HG02763 (cell line): ENCODE measurements around the gene CDC25B.
A peak's percentile ranks its signal among the peaks of the same experiment; 100 is the strongest.

ENCODE experiments used
- ATAC-seq: cut with Tn5 transposase; IDR thresholded peaks from one replicate; pipeline ENCODE4 v1.9.1; 2021; ENCODE audit warnings: mild to moderate bottlenecking, moderate library complexity; ENCODE audit not compliant: unreplicated experiment

Gene CDC25B

DNA sequence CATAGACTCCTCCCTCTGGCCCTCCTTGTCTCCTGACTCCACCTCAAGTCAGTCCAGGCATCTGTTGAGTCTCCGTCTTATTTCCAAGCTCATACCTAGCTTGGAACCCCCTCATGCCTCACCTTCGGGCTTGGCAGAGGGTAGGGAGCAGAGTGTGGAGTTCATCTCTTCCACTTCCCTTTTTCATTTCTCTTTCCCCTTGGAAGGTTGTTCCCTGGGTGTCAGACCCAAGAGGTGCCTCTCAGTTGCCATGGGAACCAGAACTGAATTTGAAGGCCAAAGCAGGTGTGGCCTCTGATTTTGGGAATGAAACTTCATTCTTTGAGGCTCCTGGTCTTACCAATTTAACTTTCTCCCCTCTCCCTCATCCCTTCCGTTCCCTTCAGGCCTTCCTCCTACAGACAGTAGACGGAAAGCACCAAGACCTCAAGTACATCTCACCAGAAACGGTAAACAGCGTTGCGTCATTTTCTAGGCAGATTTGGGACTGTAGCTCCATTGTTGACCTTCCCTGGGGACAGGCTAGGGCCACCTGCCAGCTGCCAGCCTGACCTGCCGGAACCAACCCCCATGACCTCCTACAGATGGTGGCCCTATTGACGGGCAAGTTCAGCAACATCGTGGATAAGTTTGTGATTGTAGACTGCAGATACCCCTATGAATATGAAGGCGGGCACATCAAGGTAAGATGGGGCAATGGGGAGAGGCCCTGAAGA lies 6.6 kb downstream of the CDC25B start:
- no peak for ATAC-seq

DNA sequence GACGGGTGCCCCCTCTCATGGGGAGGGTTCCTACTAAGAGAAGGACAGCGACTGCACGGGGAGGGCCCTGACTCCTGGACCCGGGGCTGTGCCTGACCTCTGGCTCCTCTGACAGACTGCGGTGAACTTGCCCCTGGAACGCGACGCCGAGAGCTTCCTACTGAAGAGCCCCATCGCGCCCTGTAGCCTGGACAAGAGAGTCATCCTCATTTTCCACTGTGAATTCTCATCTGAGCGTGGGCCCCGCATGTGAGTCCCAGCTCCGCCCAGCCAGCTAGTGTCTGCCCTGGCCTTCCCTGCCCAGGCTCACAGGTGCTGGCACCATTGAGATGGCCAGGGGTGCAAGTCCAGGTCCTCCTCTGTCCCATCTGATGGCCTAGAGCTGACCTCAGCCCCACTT lies 7.2 kb downstream of the CDC25B start:
- ATAC-seq, result no peak

DNA sequence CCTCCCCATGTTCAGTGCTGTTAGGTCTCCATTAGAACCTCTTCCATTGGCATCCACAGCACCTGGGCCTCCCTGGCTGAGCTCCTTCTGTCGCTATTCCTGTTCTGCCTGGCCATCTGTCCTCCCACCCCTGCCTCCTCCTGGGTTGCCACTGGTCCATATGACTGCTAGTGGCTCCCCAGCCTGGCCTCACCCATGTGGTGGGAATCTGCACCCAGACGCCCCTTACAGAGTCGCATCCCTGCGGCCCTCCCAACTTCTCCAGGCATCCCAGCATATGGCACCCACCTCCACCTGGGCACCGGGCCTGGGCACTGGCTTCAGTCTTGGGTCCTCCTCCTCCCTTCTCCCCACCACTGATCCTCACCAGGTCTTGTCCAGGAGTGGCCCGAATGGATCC lies 7.7 kb downstream of the CDC25B start:
- ATAC-seq, result no peak

DNA sequence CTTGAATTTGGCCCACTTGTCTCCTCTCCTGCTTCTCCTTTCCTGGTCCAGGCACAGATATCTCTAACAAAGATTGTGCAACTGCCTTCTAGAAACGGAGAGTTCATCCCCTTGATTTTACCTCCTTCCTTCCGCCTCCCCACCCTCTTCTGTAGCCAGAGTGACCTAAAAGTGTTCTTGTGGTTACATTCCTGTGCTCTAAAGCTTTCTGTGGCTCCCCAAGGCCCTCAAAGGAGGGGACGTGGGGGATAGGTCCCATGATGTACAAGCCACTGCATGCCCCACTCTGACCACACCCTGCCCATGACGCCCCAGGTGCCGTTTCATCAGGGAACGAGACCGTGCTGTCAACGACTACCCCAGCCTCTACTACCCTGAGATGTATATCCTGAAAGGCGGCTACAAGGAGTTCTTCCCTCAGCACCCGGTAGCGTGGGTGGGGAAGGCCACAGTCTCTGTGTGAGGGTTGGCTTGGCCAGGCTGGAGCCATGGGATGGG lies 8.2 kb downstream of the CDC25B start:
- no peak for ATAC-seq

DNA sequence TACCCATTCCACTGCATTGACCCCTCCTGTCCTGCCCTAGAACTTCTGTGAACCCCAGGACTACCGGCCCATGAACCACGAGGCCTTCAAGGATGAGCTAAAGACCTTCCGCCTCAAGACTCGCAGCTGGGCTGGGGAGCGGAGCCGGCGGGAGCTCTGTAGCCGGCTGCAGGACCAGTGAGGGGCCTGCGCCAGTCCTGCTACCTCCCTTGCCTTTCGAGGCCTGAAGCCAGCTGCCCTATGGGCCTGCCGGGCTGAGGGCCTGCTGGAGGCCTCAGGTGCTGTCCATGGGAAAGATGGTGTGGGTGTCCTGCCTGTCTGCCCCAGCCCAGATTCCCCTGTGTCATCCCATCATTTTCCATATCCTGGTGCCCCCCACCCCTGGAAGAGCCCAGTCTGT lies 8.7 kb downstream of the CDC25B start:
- no peak for ATAC-seq

DNA sequence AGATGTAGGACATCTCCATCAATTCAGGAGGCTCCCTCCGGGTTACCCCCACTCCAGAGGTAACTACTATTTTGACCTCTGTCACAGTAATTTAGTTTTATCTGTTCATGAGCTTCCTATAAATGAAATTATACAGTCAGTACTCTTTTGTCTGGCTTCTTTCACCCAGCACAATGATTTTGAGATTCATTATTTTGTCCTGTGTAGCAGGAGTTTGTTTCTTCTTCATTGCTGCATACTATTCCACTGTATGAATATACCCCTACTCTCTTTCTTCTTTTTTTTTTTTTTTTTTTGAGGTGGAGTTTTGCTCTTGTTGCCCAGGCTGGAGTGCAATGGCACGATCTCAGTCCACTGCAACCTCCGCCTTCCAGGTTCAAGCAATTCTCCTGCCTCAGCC lies 12.4 kb downstream of the CDC25B start:
- no peak for ATAC-seq

DNA sequence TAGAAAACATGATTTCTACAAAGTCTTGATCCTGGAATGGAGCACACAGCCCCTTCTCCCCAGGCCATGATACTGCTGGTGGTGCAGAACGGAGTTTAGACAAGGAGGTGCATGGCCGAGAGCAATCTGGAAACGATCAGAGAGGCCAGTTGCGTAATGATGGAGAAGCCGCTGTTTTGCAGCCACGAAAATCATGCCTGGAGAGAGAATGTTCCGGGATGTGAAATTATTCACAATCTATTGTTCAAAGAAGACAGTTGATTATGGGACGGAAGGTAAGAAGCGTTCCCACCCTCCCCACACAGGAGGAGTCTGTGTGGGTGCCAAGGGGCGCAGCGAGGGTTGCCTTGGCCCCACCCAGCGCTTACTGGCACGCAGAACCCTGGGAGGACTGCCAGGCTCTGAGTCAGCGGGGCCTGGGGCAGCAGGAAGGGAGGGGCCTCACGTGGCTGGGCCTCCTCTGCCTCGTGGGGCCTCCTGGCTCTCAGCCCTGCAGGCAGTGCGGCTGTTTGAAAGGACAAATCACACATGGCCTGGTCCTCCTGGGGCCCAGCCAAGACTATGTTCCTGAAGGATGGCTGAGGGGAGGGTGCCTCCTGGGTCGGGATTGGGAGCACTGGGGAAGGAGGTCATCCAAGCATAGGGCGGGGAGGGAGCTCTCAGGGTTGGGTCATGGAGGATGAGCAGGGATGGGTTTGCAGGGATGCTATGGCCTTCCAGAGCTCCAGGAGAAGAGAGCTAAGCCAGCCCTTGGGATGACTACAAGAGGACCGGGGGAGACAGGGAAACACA lies 15.6 kb downstream of the CDC25B start:
- peak; percentile 56 for ATAC-seq

DNA sequence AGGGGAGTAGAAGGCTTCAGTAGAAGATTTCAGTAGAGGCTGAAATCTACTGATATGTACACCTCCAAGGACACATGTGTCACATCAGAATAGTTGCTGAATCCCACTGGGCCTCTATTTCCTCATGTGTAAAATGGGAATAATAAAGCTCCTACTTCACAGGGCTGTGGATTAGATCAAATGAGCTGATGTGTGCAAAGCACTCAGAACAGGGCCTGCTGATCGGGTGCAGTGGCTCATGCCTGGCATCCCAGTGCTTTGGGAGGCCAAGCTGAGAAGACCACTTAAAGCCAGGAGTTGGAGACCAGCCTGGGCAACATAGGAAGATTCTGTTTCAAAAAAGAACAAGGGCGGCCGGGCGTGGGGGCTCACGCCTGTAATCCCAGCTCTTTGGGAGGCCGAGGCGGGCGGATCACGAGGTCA lies 16.2 kb downstream of the CDC25B start:
- ATAC-seq, result no peak

DNA sequence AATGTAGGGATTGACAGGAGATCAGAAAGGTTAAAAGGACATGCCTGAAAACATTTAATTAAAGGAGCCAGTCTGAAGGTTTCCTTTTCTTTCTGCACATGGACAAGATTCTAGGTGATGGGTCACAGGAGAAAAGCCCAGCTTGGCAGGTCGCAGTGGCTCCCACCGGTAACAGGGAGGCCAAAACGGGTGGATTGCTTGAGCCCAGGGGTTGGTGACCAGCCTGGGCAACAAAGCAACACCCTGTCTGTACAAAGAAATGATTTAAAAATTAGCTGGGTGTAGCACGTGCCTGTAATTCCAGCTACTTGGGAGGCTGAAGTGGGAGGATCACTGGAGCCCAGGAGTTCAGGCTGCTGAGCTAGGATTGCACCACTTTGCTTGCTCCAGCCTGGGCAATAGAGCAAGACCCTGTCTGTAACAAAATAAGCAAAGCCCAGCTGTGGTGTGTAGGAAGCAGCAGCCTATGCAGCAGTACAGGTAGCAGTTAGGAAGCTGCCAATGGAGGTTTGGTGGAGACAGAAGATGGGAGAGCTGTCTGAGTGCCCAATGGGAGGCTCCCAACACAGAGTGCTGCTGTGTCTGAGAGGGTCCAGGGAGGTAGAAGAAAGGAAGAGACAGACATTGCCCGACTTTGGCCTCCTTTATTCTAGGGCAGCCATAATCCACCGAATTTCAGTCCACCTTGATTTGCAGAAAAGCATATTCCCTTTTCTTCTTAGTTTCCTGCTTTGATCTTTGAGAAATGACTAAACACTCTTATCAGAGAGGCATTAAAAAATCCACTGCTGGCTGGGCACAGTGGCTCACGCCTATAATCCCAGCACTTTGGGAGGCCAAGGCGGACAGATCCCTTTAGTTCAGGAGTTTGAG lies 17.1 kb downstream of the CDC25B start:
- ATAC-seq, result no peak

DNA sequence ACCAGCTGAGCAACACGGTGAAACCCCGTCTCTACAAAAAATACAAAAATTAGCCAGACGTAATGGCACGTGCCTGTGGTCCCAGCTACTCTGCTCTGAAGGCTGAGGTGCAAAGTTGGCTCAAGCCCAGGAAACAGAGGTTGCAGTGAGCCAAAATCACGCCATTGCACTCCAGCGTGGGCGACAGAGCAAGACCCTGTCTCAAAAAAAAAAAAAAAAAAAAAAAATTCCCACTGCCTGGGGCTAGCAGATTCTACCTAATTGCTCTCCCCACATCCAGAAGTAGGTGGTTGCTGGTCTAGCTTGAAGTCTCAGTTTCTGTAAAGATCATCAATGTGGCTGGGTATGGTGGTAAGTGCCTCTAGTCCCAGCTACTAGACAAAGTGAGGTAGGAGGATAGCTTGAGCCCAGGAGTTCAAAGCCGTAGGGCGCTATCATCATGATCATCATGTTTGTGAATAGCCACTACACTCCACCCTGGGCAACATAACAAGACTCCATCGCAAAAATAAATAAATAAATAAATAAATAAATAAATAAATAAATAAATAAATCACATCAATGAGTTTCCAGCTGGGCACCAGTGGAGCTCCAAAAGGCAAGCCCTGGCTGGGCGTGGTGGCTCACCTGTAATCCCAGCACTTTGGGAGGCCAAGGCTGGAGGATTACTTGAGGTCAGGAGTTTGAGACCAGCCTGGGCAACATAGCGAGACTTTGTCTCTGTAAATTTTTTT lies 17.9 kb downstream of the CDC25B start:
- no peak for ATAC-seq

DNA sequence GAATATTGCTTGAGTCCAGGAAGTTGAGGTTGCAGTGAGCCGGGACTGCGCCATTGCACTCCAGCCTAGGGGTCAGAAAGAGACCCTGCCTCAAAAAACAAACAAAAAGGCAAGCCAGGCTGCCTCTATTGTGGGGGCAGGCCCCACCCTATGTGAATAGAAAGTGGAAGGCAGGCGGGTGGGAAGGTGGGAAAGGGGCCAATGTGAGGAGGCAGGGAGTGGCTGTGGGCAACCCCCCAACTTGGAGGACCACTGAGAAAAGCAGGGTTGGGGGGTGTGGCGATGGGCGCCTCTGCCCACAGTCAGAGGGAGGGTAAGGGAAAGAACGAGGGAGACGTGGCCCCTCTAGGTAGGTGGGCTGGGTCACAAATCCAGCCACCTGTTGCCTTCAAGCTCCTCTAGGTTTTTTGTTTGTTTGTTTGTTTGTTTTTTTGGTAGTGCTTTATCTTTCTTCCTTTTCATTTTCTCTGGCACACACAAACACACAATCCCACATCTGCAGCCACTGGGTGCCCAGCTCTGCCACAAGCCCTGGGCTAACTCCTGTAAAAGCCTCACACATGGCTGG lies 18.9 kb downstream of the CDC25B start:
- no peak for ATAC-seq

DNA sequence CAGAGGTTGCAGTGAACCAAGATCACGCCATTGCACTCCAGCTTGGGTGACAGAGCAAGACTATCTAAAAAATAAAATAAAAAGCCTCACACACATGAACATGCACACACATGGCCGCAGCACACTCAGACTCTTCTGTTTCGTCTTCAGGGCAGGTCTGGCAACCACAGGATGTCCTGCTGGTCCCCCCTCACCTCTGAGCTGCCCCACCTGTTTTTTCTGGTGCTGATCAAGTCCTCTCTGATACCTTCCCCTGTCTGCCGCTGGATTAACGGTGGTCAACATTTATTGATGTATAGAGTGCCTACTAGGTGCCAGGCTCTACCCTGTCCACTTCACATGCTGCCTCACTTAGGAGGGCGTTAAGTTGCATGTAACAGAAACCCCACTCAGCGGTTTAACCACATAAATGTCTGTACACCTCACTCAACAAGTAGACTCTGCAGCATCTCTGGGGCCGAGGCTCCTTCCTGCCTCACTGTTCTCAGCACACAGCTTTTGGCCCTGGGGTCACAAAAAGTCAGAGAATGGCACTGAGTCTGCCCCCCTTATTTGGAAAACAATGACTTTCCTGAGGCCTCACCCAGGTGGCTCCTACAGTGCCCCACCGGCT lies 19.7 kb downstream of the CDC25B start:
- ATAC-seq, result no peak

DNA sequence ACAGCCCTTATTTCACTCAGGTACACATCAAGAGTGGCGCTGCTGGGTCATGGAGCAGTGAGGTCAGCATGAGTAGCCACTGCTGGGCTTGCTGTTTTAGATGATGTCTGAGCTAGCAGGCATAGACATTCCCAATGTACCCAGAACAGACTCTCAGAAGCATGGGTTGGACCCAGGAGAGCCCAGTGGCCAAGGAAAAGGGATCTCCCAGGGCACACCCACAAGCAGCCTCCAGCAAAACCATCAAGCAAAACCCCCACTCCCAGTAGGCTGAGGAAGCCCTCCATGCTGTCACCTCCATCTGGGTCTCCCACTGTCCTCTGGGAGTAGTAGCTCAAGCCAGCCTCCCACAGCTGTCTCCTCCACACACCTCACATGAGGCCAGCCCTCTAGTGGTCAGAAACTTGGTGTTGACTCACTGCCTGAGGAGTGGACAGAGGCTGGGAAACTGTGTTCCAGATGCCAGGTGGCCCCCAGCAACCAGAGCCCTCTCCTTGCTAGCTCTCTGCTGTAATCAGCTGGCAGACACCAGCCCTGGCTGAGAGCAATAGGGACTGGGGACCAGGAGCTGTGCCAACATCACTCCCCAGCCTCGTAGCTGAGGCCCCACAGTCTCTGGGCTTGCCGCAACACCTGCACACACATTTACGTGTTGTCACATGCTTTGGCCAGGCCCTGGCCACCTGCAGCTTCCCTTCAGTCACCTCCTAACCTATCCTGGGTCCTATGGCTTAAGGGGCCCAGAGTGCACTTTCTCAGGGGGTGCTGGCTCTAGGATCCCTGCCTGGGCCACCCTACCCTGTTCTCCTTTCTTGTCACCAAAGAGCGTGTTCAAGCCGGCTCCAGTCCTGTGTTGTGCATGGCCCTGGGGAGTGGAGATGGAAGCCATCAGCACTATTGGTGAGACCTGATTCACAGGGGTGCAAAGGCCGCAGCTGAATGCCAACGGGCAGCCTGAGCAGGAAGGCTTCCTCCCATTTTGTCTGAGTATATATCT lies 22.3 kb downstream of the CDC25B start:
- ATAC-seq, result no peak

DNA sequence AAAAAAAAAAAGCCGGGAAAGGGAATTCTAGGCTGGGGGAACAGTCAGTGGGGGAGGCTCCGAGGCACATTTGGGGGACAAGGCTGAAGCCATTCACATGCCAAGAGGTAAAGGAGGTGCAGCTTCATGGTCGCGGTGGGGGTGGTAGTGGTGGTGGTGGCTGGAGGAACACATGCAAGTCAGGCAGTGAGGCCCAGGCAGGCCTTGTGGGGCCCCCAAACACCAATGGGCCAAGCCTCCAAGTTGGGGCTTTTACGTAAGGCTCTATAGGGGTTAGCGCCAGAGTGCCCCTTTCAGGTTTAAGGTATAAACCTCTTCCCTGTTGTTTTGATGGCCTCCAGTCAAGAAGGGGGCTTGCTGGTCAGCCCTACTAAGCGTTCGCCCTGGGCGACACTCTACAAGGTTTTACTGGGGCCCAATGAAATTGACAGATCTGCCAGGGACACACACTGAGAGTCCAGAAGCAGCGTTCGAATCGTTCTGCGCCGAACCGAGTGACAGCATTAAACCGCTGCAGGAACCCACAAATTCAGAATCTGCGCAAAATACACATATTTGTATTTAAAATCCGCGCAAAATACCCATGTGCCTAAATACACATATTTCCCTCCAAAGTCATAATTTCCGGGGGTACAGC lies 23.4 kb downstream of the CDC25B start:
- ATAC-seq, result no peak

DNA sequence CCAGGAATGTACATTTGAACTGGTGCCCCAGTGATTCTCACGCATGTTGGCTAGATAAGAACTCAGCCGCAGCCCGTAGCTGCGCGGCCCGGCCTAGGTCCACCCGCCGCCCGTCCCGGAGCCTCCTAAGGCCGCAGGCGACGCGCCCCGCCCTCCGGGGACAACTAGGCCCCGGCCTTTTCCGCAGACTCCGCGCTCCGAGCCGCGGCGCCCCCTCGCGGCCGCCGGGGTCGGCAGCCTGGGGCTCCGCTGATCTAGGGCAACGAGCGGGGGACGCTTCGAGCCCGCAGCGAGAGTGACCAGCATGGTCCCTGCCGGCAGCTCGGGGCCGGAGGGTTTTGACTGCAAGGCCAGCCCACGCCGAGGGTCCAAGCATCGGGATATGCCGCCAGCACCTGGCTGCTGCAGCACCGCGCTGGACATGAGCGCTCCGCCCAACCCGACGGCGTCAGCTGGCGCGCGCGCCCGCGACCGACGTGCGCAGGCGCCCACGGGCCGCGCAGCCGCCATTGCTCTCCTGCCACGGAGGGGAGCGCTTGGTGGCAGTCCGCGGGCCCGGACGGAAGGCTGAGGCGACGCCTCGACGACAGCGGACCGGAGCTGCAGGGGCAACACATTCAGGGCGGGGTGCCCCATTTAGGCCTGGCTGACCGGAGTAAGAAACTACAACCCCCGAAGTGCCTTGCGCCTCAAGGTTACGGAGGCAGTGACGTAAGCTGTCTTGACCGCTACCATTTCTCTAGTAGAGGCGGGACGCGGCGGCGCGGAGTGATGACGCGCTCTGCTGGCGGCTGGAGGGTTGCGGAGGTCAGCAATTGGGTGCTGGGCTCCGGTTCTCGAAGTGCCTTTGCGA lies 24.2 kb downstream of the CDC25B start, which contains the start of gene AP5S1:
AP5S1 (plus strand) TSS at position 500 of the 853 bp plus-strand sequence. CDS start 1,571 bp downstream, outside the sequence.
- ATAC-seq, result peak; percentile 85

DNA sequence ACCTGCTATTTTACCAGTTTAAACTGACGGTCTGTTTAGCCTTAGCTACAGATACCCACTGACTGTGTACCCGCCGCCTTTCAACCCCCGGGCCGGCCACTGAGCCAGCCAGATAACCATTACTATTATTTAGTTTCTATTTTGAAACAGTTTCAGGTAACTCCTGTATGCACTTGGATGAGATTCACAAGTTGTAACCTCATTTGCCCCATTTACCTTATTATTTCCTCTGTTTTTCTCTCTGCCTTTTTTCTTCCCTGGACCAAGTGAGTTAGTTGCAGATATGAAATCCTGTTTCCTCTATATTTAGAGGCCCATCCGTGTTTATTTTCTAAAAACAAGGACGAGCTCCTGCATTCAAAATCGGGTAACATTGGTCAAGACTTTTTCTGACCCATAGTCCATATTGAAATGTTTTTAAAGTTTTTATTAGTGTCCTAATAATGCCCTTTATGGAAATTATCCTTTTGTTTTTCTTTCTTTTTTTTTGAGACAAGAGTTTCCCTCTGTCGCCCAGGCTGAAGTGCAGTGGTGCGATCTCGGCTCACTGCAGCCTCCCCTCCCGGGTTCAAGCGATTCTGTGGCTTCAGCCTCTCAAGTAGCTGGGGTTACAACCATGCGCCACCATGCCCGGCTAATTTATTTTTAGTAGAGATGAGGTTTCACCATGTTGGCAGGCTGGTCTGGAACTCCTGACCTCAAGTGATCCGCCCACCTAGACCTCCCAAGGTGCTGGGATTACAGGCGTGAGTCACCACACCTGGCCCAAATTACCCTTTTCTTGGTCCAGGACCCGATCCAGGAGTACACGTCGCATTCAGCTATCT lies 25.0 kb downstream of the CDC25B start:
- no peak for ATAC-seq
